Measurements from ENCODE around the gene BLZF1.
"Not testable (repeated sequence)": the region's sequence is repeated elsewhere in the genome, so short reads cannot be mapped to it uniquely, and the experiment has no call there.

BLZF1 gene

DNA sequence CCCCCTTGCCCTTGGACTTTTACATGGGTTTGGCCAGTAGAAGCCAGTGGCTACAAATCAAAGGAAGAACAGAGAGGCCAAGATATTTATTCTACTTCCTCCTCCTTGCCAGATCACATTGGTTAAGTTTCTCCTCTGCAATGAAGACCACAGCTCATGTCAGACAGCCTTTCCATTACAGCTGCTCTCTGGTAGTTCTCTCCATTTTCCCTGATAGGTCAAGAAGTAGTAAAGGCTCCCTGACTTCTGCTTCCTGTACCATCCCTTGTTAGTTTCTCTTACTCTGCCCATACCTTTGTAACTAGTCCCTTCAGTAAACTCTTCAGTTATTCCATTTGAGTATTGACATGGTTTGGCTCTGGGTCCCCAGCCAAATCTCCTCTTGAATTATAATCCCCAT lies 28.2 kb upstream of the BLZF1 start:
- Histone ChIP-seq H3K9me3 (ENCODE audit: low read length) (no peaks in the 10 kb centered on the region), H3F3A (ENCODE audit: insufficient read depth, low read length) (no peaks in the 10 kb centered on the region), H3K4me2 (ENCODE audit: low read length) (no peak overlapping the region), H3K27ac (ENCODE audit: low read depth, low read length, poor library complexity, severe bottlenecking) (no peak overlapping the region), H2AFZ (ENCODE audit: low read length) (no peak overlapping the region), H3K9me2 (ENCODE audit: low read depth, low read length) (no peaks in the 10 kb centered on the region), H3K4me1 (ENCODE audit: insufficient read depth, low read length, severe bottlenecking) (no peaks in the 10 kb centered on the region), H3K4me3 (ENCODE audit: low read depth, low read length, poor library complexity, severe bottlenecking) (no peak overlapping the region), H3K9ac (ENCODE audit: low read length) (no peak overlapping the region), H3K36me3 (ENCODE audit: insufficient read depth, low read length) (no peaks in the 10 kb centered on the region), H4K20me1 (ENCODE audit: insufficient read depth, low read length) (no peaks in the 10 kb centered on the region), H3K27me3 (ENCODE audit: insufficient read depth, low read length) (no peaks in the 10 kb centered on the region), H3K79me2 (ENCODE audit: insufficient read depth, low read length) (no peaks in the 10 kb centered on the region)
- TF ChIP-seq, protein P1, sequence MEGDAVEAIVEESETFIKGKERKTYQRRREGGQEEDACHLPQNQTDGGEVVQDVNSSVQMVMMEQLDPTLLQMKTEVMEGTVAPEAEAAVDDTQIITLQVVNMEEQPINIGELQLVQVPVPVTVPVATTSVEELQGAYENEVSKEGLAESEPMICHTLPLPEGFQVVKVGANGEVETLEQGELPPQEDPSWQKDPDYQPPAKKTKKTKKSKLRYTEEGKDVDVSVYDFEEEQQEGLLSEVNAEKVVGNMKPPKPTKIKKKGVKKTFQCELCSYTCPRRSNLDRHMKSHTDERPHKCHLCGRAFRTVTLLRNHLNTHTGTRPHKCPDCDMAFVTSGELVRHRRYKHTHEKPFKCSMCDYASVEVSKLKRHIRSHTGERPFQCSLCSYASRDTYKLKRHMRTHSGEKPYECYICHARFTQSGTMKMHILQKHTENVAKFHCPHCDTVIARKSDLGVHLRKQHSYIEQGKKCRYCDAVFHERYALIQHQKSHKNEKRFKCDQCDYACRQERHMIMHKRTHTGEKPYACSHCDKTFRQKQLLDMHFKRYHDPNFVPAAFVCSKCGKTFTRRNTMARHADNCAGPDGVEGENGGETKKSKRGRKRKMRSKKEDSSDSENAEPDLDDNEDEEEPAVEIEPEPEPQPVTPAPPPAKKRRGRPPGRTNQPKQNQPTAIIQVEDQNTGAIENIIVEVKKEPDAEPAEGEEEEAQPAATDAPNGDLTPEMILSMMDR (IDR thresholded peaks at IDR 0.05; ENCODE audit: low read length) = no peak
- TF ChIP-seq EZH2 (IDR thresholded peaks at IDR 0.05; ENCODE audit: borderline replicate concordance, low read length) = no peak

DNA sequence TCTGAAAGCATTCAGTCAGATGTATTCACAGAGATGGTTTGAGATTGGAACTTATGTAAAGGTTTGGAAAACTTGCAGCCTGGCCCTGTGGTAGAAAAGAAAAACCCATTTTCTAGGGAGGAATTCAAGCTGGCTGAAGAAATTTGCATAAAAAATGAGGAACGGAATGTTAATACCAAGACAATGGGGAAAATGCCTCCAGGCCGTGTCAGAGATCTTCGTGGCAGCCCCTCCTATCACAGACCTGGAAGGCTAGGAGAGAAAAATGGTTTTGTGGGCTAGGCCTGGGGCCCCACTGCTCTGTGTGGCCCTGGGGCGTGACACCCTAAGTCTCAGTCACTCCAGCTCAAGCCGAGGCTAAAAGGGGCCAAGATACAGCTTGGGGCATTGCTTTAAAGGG lies 27.1 kb upstream of the BLZF1 start:
- no peaks in the 10 kb centered on the region for H4K20me1 ChIP-seq (ENCODE audit: insufficient read depth, low read length)
- H3K27me3 ChIP-seq (ENCODE audit: insufficient read depth, low read length) = no peaks in the 10 kb centered on the region
- H3K27ac ChIP-seq (ENCODE audit: low read depth, low read length, poor library complexity, severe bottlenecking) = no peak overlapping the region
- no peak overlapping the region for H3K4me3 ChIP-seq (ENCODE audit: low read depth, low read length, poor library complexity, severe bottlenecking)
- no peaks in the 10 kb centered on the region for H3F3A ChIP-seq (ENCODE audit: insufficient read depth, low read length)
- no peaks in the 10 kb centered on the region for H3K4me1 ChIP-seq (ENCODE audit: insufficient read depth, low read length, severe bottlenecking)
- no peaks in the 10 kb centered on the region for H3K9me3 ChIP-seq (ENCODE audit: low read length)
- no peaks in the 10 kb centered on the region for H3K9me2 ChIP-seq (ENCODE audit: low read depth, low read length)
- TF ChIP-seq, protein P1 (IDR thresholded peaks at IDR 0.05; ENCODE audit: low read length) = no peak
- no peak for TF ChIP-seq EZH2 (IDR thresholded peaks at IDR 0.05; ENCODE audit: borderline replicate concordance, low read length)
- no peak overlapping the region for H3K9ac ChIP-seq (ENCODE audit: low read length)
- no peaks in the 10 kb centered on the region for H3K79me2 ChIP-seq (ENCODE audit: insufficient read depth, low read length)
- no peak overlapping the region for H3K4me2 ChIP-seq (ENCODE audit: low read length)
- no peaks in the 10 kb centered on the region for H3K36me3 ChIP-seq (ENCODE audit: insufficient read depth, low read length)
- no peak overlapping the region for H2AFZ ChIP-seq (ENCODE audit: low read length)

DNA sequence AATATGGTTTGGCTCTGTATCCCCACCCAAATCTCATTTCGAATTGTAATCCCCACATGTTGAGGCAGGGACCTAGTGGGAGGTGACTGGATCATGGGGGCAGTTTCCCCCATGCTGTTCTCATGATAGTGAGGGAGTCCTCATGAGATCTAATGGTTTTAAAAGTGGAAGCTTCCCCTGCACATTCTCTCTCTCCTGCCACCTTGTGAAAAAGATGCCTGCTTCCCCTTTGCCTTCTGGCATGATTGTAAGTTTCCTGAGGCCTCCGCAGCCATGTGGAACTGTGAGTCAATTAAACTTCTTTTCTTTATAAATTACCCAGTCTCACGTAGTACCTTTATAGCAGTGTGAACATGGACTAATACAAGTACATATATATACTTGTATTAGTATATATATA lies 25.9 kb upstream of the BLZF1 start:
- H3K4me1 ChIP-seq (ENCODE audit: insufficient read depth, low read length, severe bottlenecking); H4K20me1 ChIP-seq (ENCODE audit: insufficient read depth, low read length); H3K4me2 ChIP-seq (ENCODE audit: low read length); H3K27me3 ChIP-seq (ENCODE audit: insufficient read depth, low read length); H3K9me2 ChIP-seq (ENCODE audit: low read depth, low read length); H3K36me3 ChIP-seq (ENCODE audit: insufficient read depth, low read length); H3F3A ChIP-seq (ENCODE audit: insufficient read depth, low read length); H3K79me2 ChIP-seq (ENCODE audit: insufficient read depth, low read length); H3K9ac ChIP-seq (ENCODE audit: low read length); H2AFZ ChIP-seq (ENCODE audit: low read length); H3K4me3 ChIP-seq (ENCODE audit: low read depth, low read length, poor library complexity, severe bottlenecking); H3K27ac ChIP-seq (ENCODE audit: low read depth, low read length, poor library complexity, severe bottlenecking); H3K9me3 ChIP-seq (ENCODE audit: low read length): not testable (repeated sequence)

DNA sequence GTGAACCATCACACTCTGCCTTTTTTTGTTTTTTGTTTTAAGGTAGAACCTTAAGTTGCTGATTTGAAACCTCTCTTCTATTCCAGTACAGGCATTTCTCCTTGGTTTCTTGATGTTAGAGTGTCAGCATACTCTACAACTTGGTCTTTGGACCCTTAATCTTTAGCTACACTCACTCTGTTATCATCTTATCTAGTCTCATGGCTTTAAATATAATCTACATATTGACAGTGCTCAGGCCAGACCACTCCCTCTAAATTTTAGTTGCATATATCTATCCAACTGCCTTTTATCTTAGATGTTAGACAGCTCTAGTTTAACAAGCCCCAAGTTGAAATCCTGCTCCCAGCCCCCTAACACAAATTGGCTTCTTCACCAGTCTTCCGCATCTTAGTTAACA lies 22.5 kb upstream of the BLZF1 start:
- no peaks in the 10 kb centered on the region for H3K79me2 ChIP-seq (ENCODE audit: insufficient read depth, low read length)
- H3F3A ChIP-seq (ENCODE audit: insufficient read depth, low read length) = no peaks in the 10 kb centered on the region
- H3K9me2 ChIP-seq (ENCODE audit: low read depth, low read length) = no peaks in the 10 kb centered on the region
- H3K27ac ChIP-seq (ENCODE audit: low read depth, low read length, poor library complexity, severe bottlenecking) = no peak overlapping the region
- no peak overlapping the region for H3K9ac ChIP-seq (ENCODE audit: low read length)
- H3K4me3 ChIP-seq (ENCODE audit: low read depth, low read length, poor library complexity, severe bottlenecking) = no peak overlapping the region
- H3K4me1 ChIP-seq (ENCODE audit: insufficient read depth, low read length, severe bottlenecking) = no peaks in the 10 kb centered on the region
- no peaks in the 10 kb centered on the region for H3K36me3 ChIP-seq (ENCODE audit: insufficient read depth, low read length)
- no peak overlapping the region for H2AFZ ChIP-seq (ENCODE audit: low read length)
- H3K9me3 ChIP-seq (ENCODE audit: low read length) = no peaks in the 10 kb centered on the region
- TF ChIP-seq, protein P1 (IDR thresholded peaks at IDR 0.05; ENCODE audit: low read length) = no peak
- no peak for TF ChIP-seq EZH2 (IDR thresholded peaks at IDR 0.05; ENCODE audit: borderline replicate concordance, low read length)
- no peaks in the 10 kb centered on the region for H4K20me1 ChIP-seq (ENCODE audit: insufficient read depth, low read length)
- no peaks in the 10 kb centered on the region for H3K27me3 ChIP-seq (ENCODE audit: insufficient read depth, low read length)
- H3K4me2 ChIP-seq (ENCODE audit: low read length) = no peak overlapping the region
